ENCODE data around the gene TRIM61.
"Not testable (repeated sequence)": the region's sequence is repeated elsewhere in the genome, so short reads cannot be mapped to it uniquely, and the experiment has no call there.

GRCh38 chr4:165019995-165020394, 42.5 kb upstream of the TRIM61 start:
- TF ChIP-seq CTCF, POLR2A (IDR thresholded peaks at IDR 0.05): not testable (repeated sequence)
